GM12878 (cell line): Measurements from ENCODE around the gene RUFY4. TPM values are rescaled to one million over a fixed set of nuclear protein-coding genes. Genes with fewer than 3 reads are reported as not detected.

Source experiments
- ATAC-seq: fragments of 200-7000 bp; cut with Tn5 transposase; 3 replicates; pipeline ENCODE4 v1.9.1; 2020; ENCODE audit warnings: mild to moderate bottlenecking, moderate library complexity
- BruUV-seq: library from RNA; stranded (reverse); fragments of 400-500 nt; replicated peaks from 2 replicates; lab custom pipeline; 2021; lab: Mats Ljungman, UMichigan
- CTCF ChIA-PET: fragments of 300-600 bp; sonication (Branson Sonifier 250); formaldehyde crosslinking; extraction: SDS; loops from one replicate; lab custom pipeline; 2021; ENCODE audit warnings: inconsistent platforms; lab: Yijun Ruan, JAX
- POLR2A ChIA-PET: fragments of 350-600 bp; formaldehyde crosslinking; extraction: SDS; loops from one replicate; lab custom pipeline; 2021; ENCODE audit warnings: inconsistent platforms; lab: Charles Lee
- RAD21 ChIA-PET: fragments of 300-600 bp; sonication (Branson Sonifier 250); formaldehyde crosslinking; loops from one replicate; lab custom pipeline; 2023; ENCODE audit warnings: antibody characterized with exemption; ENCODE audit not compliant: unreplicated experiment; lab: Charles Lee
- SMC1A ChIA-PET: fragments of 300-600 bp; sonication (Branson Sonifier 250); formaldehyde crosslinking; loops from one replicate; lab custom pipeline; 2023; ENCODE audit not compliant: unreplicated experiment, uncharacterized antibody; lab: Charles Lee
- DNase-seq: peaks from one replicate; pipeline ENCODE4 v3.0.0-alpha.2; 2011; ENCODE audit warnings: low read depth, low spot score
- FAIRE-seq: peaks from 3 replicates; lab custom pipeline; 2011; peaks lifted over from hg19 to GRCh38; lab: Jason Lieb, UNC
- H2AFZ ChIP-seq: 2 replicates; pipeline ENCODE4 v1.6.0; 2011; ENCODE audit warnings: low read depth, low read length, control low read depth; ENCODE audit not compliant: control insufficient read depth
- H3K27ac ChIP-seq: 2 replicates; pipeline ENCODE4 v1.5.1; 2011; ENCODE audit warnings: control low read depth; ENCODE audit not compliant: control insufficient read depth, insufficient read depth
- H3K27me3 ChIP-seq, 2 experiments: replicated peaks in 1 of 2; 2 replicates each; pipeline versions ENCODE4 v1.6.0 to v1.6.1; 2011; ENCODE audit warnings: low read length in 1 of 2; ENCODE audit not compliant: control insufficient read depth in 2 of 2, insufficient read depth in 2 of 2
- H3K36me3 ChIP-seq, 2 experiments: 2 replicates each; pipeline ENCODE4 v1.5.1; 2011; ENCODE audit warnings: low read length in 1 of 2; ENCODE audit not compliant: control insufficient read depth in 2 of 2, insufficient read depth in 2 of 2
- H3K4me1 ChIP-seq: 2 replicates; pipeline ENCODE4 v1.6.1; 2011; ENCODE audit warnings: mild to moderate bottlenecking, low read length, moderate library complexity, mixed read lengths; ENCODE audit not compliant: control insufficient read depth, insufficient read depth
- H3K4me2 ChIP-seq: 2 replicates; pipeline ENCODE4 v1.6.0; 2011; ENCODE audit warnings: control low read depth; ENCODE audit not compliant: control insufficient read depth, insufficient read depth
- H3K4me3 ChIP-seq: fragments of 200-600 bp; sonication (generic); 2 replicates; pipeline ENCODE4 v1.5.1; 2016
- H3K79me2 ChIP-seq: 2 replicates; pipeline ENCODE4 v1.6.0; 2011; ENCODE audit warnings: low read length; ENCODE audit not compliant: control insufficient read depth, insufficient read depth
- H3K9ac ChIP-seq: 2 replicates; pipeline ENCODE4 v1.8.0; 2011; ENCODE audit warnings: low read length, control low read depth, mixed read lengths; ENCODE audit not compliant: control insufficient read depth, insufficient read depth
- H3K9me3 ChIP-seq: replicated peaks from 3 replicates; pipeline ENCODE4 v1.5.1; 2011; ENCODE audit warnings: mild to moderate bottlenecking, low read length; ENCODE audit not compliant: control insufficient read depth, insufficient read depth
- H4K20me1 ChIP-seq: 2 replicates; pipeline ENCODE4 v1.6.0; 2011; ENCODE audit not compliant: control insufficient read depth, insufficient read depth
- ASH2L ChIP-seq: fragments of 300-600, 200-600 bp; sonication (generic); IDR thresholded peaks from 2 replicates; pipeline ENCODE4 v1.6.1; 2017; ENCODE audit warnings: low read depth, mild to moderate bottlenecking, borderline replicate concordance
- ATF2 ChIP-seq: IDR thresholded peaks from 2 replicates; pipeline ENCODE4 v1.6.1; 2012; ENCODE audit warnings: low read length, inconsistent platforms
- EP300 ChIP-seq, 2 experiments: fragments of 150-350 bp in 1 of 2; IDR thresholded peaks; 2 replicates each; pipeline ENCODE4 v1.6.1; 2011 to 2012; ENCODE audit warnings: low read depth in 2 of 2, low read length in 2 of 2, borderline replicate concordance in 1 of 2, improper control_type of control experiment in 1 of 2, inconsistent platforms in 1 of 2; ENCODE audit not compliant: control insufficient read depth in 1 of 2
- GABPA ChIP-seq: IDR thresholded peaks from 2 replicates; pipeline ENCODE4 v1.6.1; 2014; ENCODE audit warnings: antibody characterized with exemption, low read depth, mild to moderate bottlenecking, inconsistent platforms
- IKZF1 ChIP-seq: fragments of 450-650 bp; conservative IDR thresholded peaks from 2 replicates; pipeline ENCODE4 v1.6.1; 2017; ENCODE audit warnings: antibody characterized with exemption, mild to moderate bottlenecking
- IRF3 ChIP-seq: fragments of 450-650 bp; IDR thresholded peaks from 2 replicates; pipeline ENCODE4 v1.6.1; 2014; ENCODE audit warnings: mild to moderate bottlenecking
- KDM1A ChIP-seq: fragments of 200-600 bp; sonication (generic); IDR thresholded peaks from 2 replicates; pipeline ENCODE4 v1.6.1; 2016; ENCODE audit warnings: borderline replicate concordance
- MTA3 ChIP-seq: IDR thresholded peaks from 2 replicates; pipeline ENCODE4 v1.6.1; 2012; ENCODE audit warnings: low read length, inconsistent platforms, borderline replicate concordance
- MYC ChIP-seq: IDR thresholded peaks from 2 replicates; pipeline ENCODE4 v1.6.1; 2011; ENCODE audit warnings: mild to moderate bottlenecking, low read length, moderate library complexity, inconsistent platforms; ENCODE audit not compliant: insufficient read depth, insufficient replicate concordance, insufficient read length, severe bottlenecking
- NKRF ChIP-seq: fragments of 450-650 bp; conservative IDR thresholded peaks from 2 replicates; pipeline ENCODE4 v1.6.1; 2017; ENCODE audit warnings: mild to moderate bottlenecking, moderate library complexity
- NRF1 ChIP-seq: conservative IDR thresholded peaks from 2 replicates; pipeline ENCODE4 v1.6.1; 2011; ENCODE audit warnings: mild to moderate bottlenecking, low read depth, low read length, improper control_type of control experiment
- RAD51 ChIP-seq: fragments of 450-650 bp; IDR thresholded peaks from 2 replicates; pipeline ENCODE4 v1.6.1; 2016; ENCODE audit warnings: moderate library complexity, mild to moderate bottlenecking, inconsistent platforms
- RELA ChIP-seq: fragments of 450-650 bp; IDR thresholded peaks from 2 replicates; pipeline ENCODE4 v1.8.0; 2014; ENCODE audit warnings: borderline replicate concordance; ENCODE audit not compliant: partially characterized antibody
- RELB ChIP-seq: fragments of 450-650 bp; IDR thresholded peaks from 2 replicates; pipeline ENCODE4 v1.6.1; 2017; ENCODE audit warnings: low read depth, mild to moderate bottlenecking, moderate library complexity
- SRF ChIP-seq, 2 experiments: IDR thresholded peaks; 2 replicates each; pipeline ENCODE4 v1.6.1; 2011; ENCODE audit warnings: low read depth in 2 of 2, low read length in 2 of 2, mild to moderate bottlenecking in 1 of 2, moderate library complexity in 1 of 2
- ZNF622 ChIP-seq: fragments of 450-650 bp; IDR thresholded peaks from 2 replicates; pipeline ENCODE4 v1.6.1; 2017; ENCODE audit warnings: mild to moderate bottlenecking, inconsistent platforms
- WGBS: methylation state at CpG from one replicate; pipeline ENCODE4 v1.1.6; 2016; ENCODE audit warnings: low lambda C conversion rate; ENCODE audit not compliant: insufficient replicate concordance, insufficient coverage; ENCODE audit errors: missing lambda C conversion rate; 5-methylcytosine and 5-hydroxymethylcytosine counted together
- in situ Hi-C: fragments of 300-500 bp; cut with MboI; formaldehyde crosslinking; loops from 9 replicates; pipeline ENCODE4 v1.14.3; 2018; ENCODE audit warnings: mixed read lengths
- intact Hi-C: fragments of 100-400 bp; cut with micrococcal nuclease; formaldehyde crosslinking; loops from one replicate; pipeline ENCODE4 v1.14.2; 2022; ENCODE audit not compliant: unreplicated experiment
- polyA plus RNA-seq, 11 experiments: library from polyadenylated mRNA; depleted of rRNA in 4 of 11; unstranded in 6 of 11; stranded (reverse) in 5 of 11; fragments of >200 nt; fragmentation: Nextera tagmentation in 4 of 11; fragmentation: Illumina TruSeq in 1 of 11; extraction: Ambion mirVana in 4 of 11; extraction: Trizol in 1 of 11; gene quantifications; 1 replicate in 1 of 11; 2 replicates in 10 of 11; pipeline versions ENCODE4 v1.2.1 to v1.2.3, GENCODE V29; 2011 to 2016; ENCODE audit warnings: inconsistent platforms in 2 of 11, missing spikeins in 2 of 11, low read depth in 1 of 11
- total RNA-seq, 4 experiments: library from RNA; depleted of rRNA in 3 of 4; stranded (reverse); fragments of >200 nt in 3 of 4; fragmentation: Illumina TruSeq in 1 of 4; extraction: Trizol in 1 of 4; gene quantifications; 2 replicates each; pipeline versions ENCODE4 v1.2.1 to v1.2.3, GENCODE V29; 2013 to 2021

RUFY4 gene
- total and polyA plus RNA-seq, 10 of the 15 experiments (the other 5 are each of a cell fraction or from before 2014, with no cell fraction given), result 0.05 to 2.7 (median 0.90) TPM

- 54% methylated on average over 9 of the region's 9 CpGs for WGBS
- H3K4me2 ChIP-seq, result no peak overlapping the region
- no peaks in the 10 kb centered on the region for H3K36me3 ChIP-seq
- no peaks in the 10 kb centered on the region for H3K9me3 ChIP-seq
- ATAC-seq (no peak), FAIRE-seq (no peak), DNase-seq (no peak)
- no peak overlapping the region for H3K27ac ChIP-seq
- H3K4me1 ChIP-seq, result peaks cover 29% of the 10 kb centered on the region
- in situ Hi-C loops, result no loop called here
- ChIA-PET SMC1A (no interaction called here), RAD21 (no interaction called here), POLR2A (no interaction called here), CTCF (interaction anchor here (0.7 to 2.0 kb wide), 2 partner anchors 9 to 1969 kb away, joined by 3 to 8 read pairs; partner anchors contain the start of gene RUFY4)
- H3K4me3 ChIP-seq, result no peak overlapping the region
- no peaks in the 10 kb centered on the region for H3K27me3 ChIP-seq
- no peak overlapping the region for H2AFZ ChIP-seq
- no peaks in the 10 kb centered on the region for H4K20me1 ChIP-seq
- no peaks in the 10 kb centered on the region for H3K79me2 ChIP-seq
- intact Hi-C loops, result no loop called here
- H3K9ac ChIP-seq, result no peak overlapping the region
- no TSS peak for BruUV-seq
- TF ChIP-seq ATF2 (no peak), NKRF (no peak), MTA3 (no peak), RELA (no peak), NRF1 (no peak), KDM1A (no peak), IKZF1 (no peak), RAD51 (no peak), IRF3 (no peak), ZNF622 (no peak), MYC (no peak), RELB (no peak), GABPA (no peak), EP300 (IDR thresholded peaks at IDR 0.05; ENCODE audit: borderline replicate concordance in 1 of 2, control insufficient read depth in 1 of 2, low read depth in 2 of 2, low read length in 2 of 2) (no peak), SRF (IDR thresholded peaks at IDR 0.05; ENCODE audit: low read depth in 2 of 2, low read length in 2 of 2) (no peak), ASH2L (no peak)
These were observed 8.6 kb downstream of the RUFY4 start for GRCh38 chr2:218077464-218078216.
